K562 (cell line): Measurements from ENCODE around the gene BAG1. TPM values are rescaled to one million over a fixed set of nuclear protein-coding genes. Genes with fewer than 3 reads are reported as not detected.
A peak's percentile ranks its signal among the peaks of the same experiment; 100 is the strongest.

ENCODE experiments used
- ATF1 ChIP-seq, 2 experiments: fragments of 450-650 bp in 1 of 2; IDR thresholded peaks; 2 replicates each; pipeline ENCODE4 v1.6.1; 2016; ENCODE audit warnings: missing compliant biosample characterization in 1 of 2, missing genetic modification characterization in 1 of 2
- DIDO1 ChIP-seq: fragments of 450-650 bp; IDR thresholded peaks from 2 replicates; pipeline ENCODE4 v1.6.1; 2016; ENCODE audit warnings: low read depth, missing biosample characterization, missing genetic modification characterization
- EGR1 ChIP-seq: fragments of 450-650 bp; conservative IDR thresholded peaks from 2 replicates; pipeline ENCODE4 v1.6.1; 2017; ENCODE audit warnings: mild to moderate bottlenecking
- ERF ChIP-seq: fragments of 450-650 bp; formaldehyde crosslinking; IDR thresholded peaks from 2 replicates; pipeline ENCODE4 v1.4.0; 2020; ENCODE audit warnings: mild to moderate bottlenecking, mixed read lengths
- ETV5 ChIP-seq: sonication (generic); formaldehyde crosslinking; IDR thresholded peaks from 2 replicates; pipeline ENCODE4 v1.4.0; 2020; ENCODE audit warnings: low read depth, mild to moderate bottlenecking, missing genetic modification reagents
- FOS ChIP-seq: IDR thresholded peaks from 3 replicates; pipeline ENCODE4 v1.6.1; 2011; ENCODE audit not compliant: insufficient read length; ENCODE audit errors: extremely low read depth
- FOXJ3 ChIP-seq: sonication (generic); formaldehyde crosslinking; IDR thresholded peaks from 2 replicates; pipeline ENCODE4 v1.4.0; 2020; ENCODE audit warnings: mild to moderate bottlenecking, missing genetic modification reagents
- GABPA ChIP-seq: fragments of 200-800 bp; sonication (Bioruptor generic); conservative IDR thresholded peaks from 2 replicates; pipeline ENCODE4 v1.6.1; 2016; ENCODE audit warnings: low read depth, missing genetic modification characterization, missing compliant biosample characterization
- GTF2E2 ChIP-seq: fragments of 200-800 bp; sonication (Bioruptor generic); IDR thresholded peaks from 2 replicates; pipeline ENCODE4 v1.6.1; 2016; ENCODE audit warnings: missing genetic modification characterization, missing compliant biosample characterization
- HIVEP1 ChIP-seq: fragments of 250-450 bp; sonication (Bioruptor Pico); IDR thresholded peaks from 2 replicates; pipeline ENCODE4 v1.4.0; 2020; ENCODE audit warnings: mild to moderate bottlenecking
- MAFF ChIP-seq: IDR thresholded peaks from 2 replicates; pipeline ENCODE4 v1.6.1; 2012; ENCODE audit warnings: low read length, improper control_type of control experiment
- MXI1 ChIP-seq: IDR thresholded peaks from 2 replicates; pipeline ENCODE4 v1.6.1; 2011; ENCODE audit warnings: low read depth, mild to moderate bottlenecking, improper control_type of control experiment, low read length
- MYBL2 ChIP-seq, 2 experiments: fragments of 450-650 bp in 1 of 2; sonication (generic) in 1 of 2; formaldehyde crosslinking in 1 of 2; IDR thresholded peaks; 2 replicates each; pipeline versions ENCODE4 v1.6.1 to v1.8.1; 2017 to 2022; ENCODE audit warnings: borderline replicate concordance in 1 of 2, inconsistent platforms in 1 of 2, low read depth in 1 of 2, mild to moderate bottlenecking in 1 of 2, missing genetic modification reagents in 1 of 2, moderate library complexity in 1 of 2
- NCOA6 ChIP-seq: fragments of 450-650 bp; IDR thresholded peaks from 2 replicates; pipeline ENCODE4 v1.6.1; 2017; ENCODE audit warnings: mild to moderate bottlenecking
- NEUROD1 ChIP-seq: fragments of 150-350 bp; IDR thresholded peaks from 2 replicates; pipeline ENCODE4 v1.6.1; 2014; ENCODE audit warnings: borderline replicate concordance, low read length, low read depth; ENCODE audit not compliant: partially characterized antibody
- NONO ChIP-seq, 2 experiments: fragments of 200-400 bp in 1 of 2; fragments of 450-650 bp in 1 of 2; formaldehyde crosslinking in 1 of 2; IDR thresholded peaks; 2 replicates each; pipeline ENCODE4 v1.6.1; 2017; ENCODE audit warnings: low read depth in 2 of 2, mild to moderate bottlenecking in 2 of 2, moderate library complexity in 2 of 2, low read length in 1 of 2
- NR2F6 ChIP-seq: fragments of 450-650 bp; formaldehyde crosslinking; IDR thresholded peaks from 2 replicates; pipeline ENCODE4 v1.4.0; 2020; ENCODE audit warnings: mild to moderate bottlenecking
- SAP30 ChIP-seq: fragments of 200-600 bp; sonication (generic); IDR thresholded peaks from 2 replicates; pipeline ENCODE4 v1.6.1; 2012; ENCODE audit warnings: borderline replicate concordance, low read depth, mild to moderate bottlenecking, moderate library complexity, low read length, control low read depth, inconsistent platforms; ENCODE audit not compliant: insufficient read depth, poor library complexity, severe bottlenecking
- TEAD1 ChIP-seq, 2 experiments: fragments of 450-650 bp in 1 of 2; sonication (generic) in 1 of 2; formaldehyde crosslinking; IDR thresholded peaks; 2 replicates each; pipeline versions ENCODE4 v1.4.0 to v1.8.0; 2020 to 2022; ENCODE audit warnings: mild to moderate bottlenecking in 2 of 2, missing genetic modification reagents in 1 of 2
- YY1 ChIP-seq, 3 experiments: IDR thresholded peaks; 2 replicates each; pipeline ENCODE4 v1.6.1; 2011; ENCODE audit warnings: low read length in 2 of 3, mild to moderate bottlenecking in 2 of 3, moderate library complexity in 2 of 3, borderline replicate concordance in 1 of 3, control low read depth in 1 of 3, low read depth in 1 of 3; ENCODE audit not compliant: insufficient read depth in 3 of 3, insufficient replicate concordance in 2 of 3, control insufficient read depth in 1 of 3, insufficient read length in 1 of 3; ENCODE audit errors: extremely low read depth in 1 of 3
- ZC3H8 ChIP-seq: fragments of 450-650 bp; IDR thresholded peaks from 2 replicates; pipeline ENCODE4 v1.6.1; 2017
- ZNF217 ChIP-seq: sonication (generic); formaldehyde crosslinking; IDR thresholded peaks from 2 replicates; pipeline ENCODE4 v1.8.0; 2022; ENCODE audit warnings: mild to moderate bottlenecking, missing genetic modification reagents
- ZNF347 ChIP-seq: fragments of 450-650 bp; formaldehyde crosslinking; IDR thresholded peaks from 2 replicates; pipeline ENCODE4 v1.4.0; 2020; ENCODE audit warnings: low read depth, mild to moderate bottlenecking, moderate library complexity
- ZNF507 ChIP-seq: conservative IDR thresholded peaks from 2 replicates; pipeline ENCODE4 v1.6.1; 2017; ENCODE audit warnings: missing genetic modification characterization, missing compliant biosample characterization
- ZNF512 ChIP-seq: IDR thresholded peaks from 2 replicates; pipeline ENCODE4 v1.6.1; 2016; ENCODE audit warnings: missing genetic modification characterization, missing compliant biosample characterization
- ZNF584 ChIP-seq: fragments of 200-800 bp; sonication (Bioruptor generic); IDR thresholded peaks from 2 replicates; pipeline ENCODE4 v1.6.1; 2016; ENCODE audit warnings: low read depth, mild to moderate bottlenecking, missing genetic modification characterization, missing compliant biosample characterization
- ZZZ3 ChIP-seq: fragments of 450-650 bp; IDR thresholded peaks from 2 replicates; pipeline ENCODE4 v1.6.1; 2016; ENCODE audit warnings: antibody characterized with exemption, mild to moderate bottlenecking, moderate library complexity
- polyA plus RNA-seq, 8 experiments: library from polyadenylated mRNA; depleted of rRNA in 4 of 8; stranded (reverse) in 5 of 8; unstranded in 3 of 8; fragments of >200 nt; fragmentation: Nextera tagmentation in 2 of 8; fragmentation: Illumina TruSeq in 1 of 8; extraction: Ambion mirVana in 2 of 8; extraction: Trizol in 1 of 8; gene quantifications; 2 replicates each; pipeline versions ENCODE4 v1.2.1 to v1.2.3, GENCODE V29; 2011 to 2014; ENCODE audit warnings: inconsistent platforms in 1 of 8, missing spikeins in 1 of 8
- total RNA-seq, 7 experiments: library from RNA; depleted of rRNA in 6 of 7; stranded (reverse); fragments of >200 nt in 6 of 7; fragmentation: Illumina TruSeq in 2 of 7; extraction: Trizol in 2 of 7; gene quantifications; 2 replicates each; pipeline versions ENCODE4 v1.2.1 to v1.2.3, GENCODE V29; 2011 to 2021; ENCODE audit warnings: low replicate concordance in 1 of 7

Gene BAG1
- total and polyA plus RNA-seq, 9 of the 15 experiments (the other 6 are each of a cell fraction or from before 2014, with no cell fraction given): 9.7 to 106 (median 56.9) TPM

GRCh38 chr9:33264473-33265177 is at the start of gene BAG1, which contains the start of gene CHMP5 (continued):
- TF ChIP-seq ATF1 (CRISPR knock-in tag; IDR thresholded peaks at IDR 0.05) (no peak), ATF1 (tag; IDR thresholded peaks at IDR 0.05) (0 out of 2 replicates have a peak, but pooled peaks have one; percentile 26), ZNF507 (tag) (no peak), ZNF217 (CRISPR knock-in tag) (no peak), NEUROD1 (peak; percentile 86), GTF2E2 (no peak), ZZZ3 (no peak), YY1 (IDR thresholded peaks at IDR 0.05; ENCODE audit: borderline replicate concordance in 1 of 3, control insufficient read depth in 1 of 3, extremely low read depth in 1 of 3, insufficient read depth in 3 of 3, insufficient read length in 1 of 3, insufficient replicate concordance in 2 of 3, low read depth in 1 of 3, low read length in 2 of 3) (peak in 2 of 3 experiments; percentile 7 to 59), NONO (IDR thresholded peaks at IDR 0.05; ENCODE audit: low read depth in 2 of 2, low read length in 1 of 2) (peak; percentile 36 to 63; a peak in 1 of 4 replicates), SAP30 (no peak), TEAD1 (CRISPR knock-in tag; IDR thresholded peaks at IDR 0.05) (0 out of 4 replicates have a peak, but pooled peaks of 1 of the 2 experiments have one; percentile 64), MYBL2 (IDR thresholded peaks at IDR 0.05; ENCODE audit: low read depth) (no peak), MYBL2 (CRISPR knock-in tag; IDR thresholded peaks at IDR 0.05; ENCODE audit: borderline replicate concordance) (no peak), EGR1 (no peak; the same call in 1 of the 2 replicates), FOXJ3 (CRISPR knock-in tag) (no peak), ZNF584 (CRISPR knock-in tag) (no peak), ZNF347 (no peak), NR2F6 (CRISPR knock-in tag) (no peak), ETV5 (CRISPR knock-in tag) (peak; percentile 50; the same call in 1 of the 2 replicates), ERF (CRISPR knock-in tag) (0 out of 2 replicates have a peak, but pooled peaks have one; percentile 25), HIVEP1 (CRISPR knock-in tag) (no peak), DIDO1 (no peak), ZC3H8 (no peak), GABPA (tag) (peak; percentile 94), MAFF (no peak), FOS (no peak), ZNF512 (tag) (no peak), NCOA6 (no peak), MXI1 (no peak; the same call in 1 of the 2 replicates)
